Measurements from ENCODE around the gene SBNO2.
"Not testable (repeated sequence)": the region's sequence is repeated elsewhere in the genome, so short reads cannot be mapped to it uniquely, and the experiment has no call there.

Gene SBNO2

GRCh38 chr19:1134431-1134830 is 39.6 kb downstream of the SBNO2 start:
- no peaks in the 10 kb centered on the region for H3K27me3 ChIP-seq (ENCODE audit: insufficient read depth, insufficient read length)
- TF ChIP-seq YY1 (IDR thresholded peaks at IDR 0.05; ENCODE audit: insufficient read depth, insufficient read length) (no peak), ZNF274 (IDR thresholded peaks at IDR 0.05; ENCODE audit: low read depth, low read length) (no peak), SUZ12 (IDR thresholded peaks at IDR 0.05; ENCODE audit: extremely low read depth, insufficient read depth, insufficient read length) (no peak)
- no peak for DNase-seq (ENCODE audit: low read depth, low spot score)
- H3K36me3 ChIP-seq (ENCODE audit: insufficient read depth, insufficient read length, low read length) = peaks cover 53% of the 10 kb centered on the region
- H3K9ac ChIP-seq (ENCODE audit: insufficient read length, low read depth) = no peak overlapping the region
- H3K4me3 ChIP-seq (ENCODE audit: insufficient read length, low read depth) = no peak overlapping the region
- H3K9me3 ChIP-seq (ENCODE audit: insufficient read depth, low read length) = no peaks in the 10 kb centered on the region
- peaks cover 24% of the 10 kb centered on the region for H3K4me1 ChIP-seq (ENCODE audit: insufficient read depth, insufficient read length)

GRCh38 chr19:1133471-1133929 is 40.6 kb downstream of the SBNO2 start:
- no peak for DNase-seq (ENCODE audit: low read depth, low spot score)
- Histone ChIP-seq H3K9me3 (ENCODE audit: insufficient read depth, low read length) (no peaks in the 10 kb centered on the region), H3K36me3 (ENCODE audit: insufficient read depth, insufficient read length, low read length) (peaks cover 53% of the 10 kb centered on the region), H3K27me3 (ENCODE audit: insufficient read depth, insufficient read length) (no peaks in the 10 kb centered on the region), H3K9ac (ENCODE audit: insufficient read length, low read depth) (peak overlapping the region; percentile 78), H3K4me1 (ENCODE audit: insufficient read depth, insufficient read length) (peaks cover 24% of the 10 kb centered on the region), H3K4me3 (ENCODE audit: insufficient read length, low read depth) (no peak overlapping the region)
- TF ChIP-seq SUZ12 (IDR thresholded peaks at IDR 0.05; ENCODE audit: extremely low read depth, insufficient read depth, insufficient read length) (no peak), ZNF274 (IDR thresholded peaks at IDR 0.05; ENCODE audit: low read depth, low read length) (no peak), YY1 (IDR thresholded peaks at IDR 0.05; ENCODE audit: insufficient read depth, insufficient read length) (no peak)

GRCh38 chr19:1132552-1133383 is 41.3 kb downstream of the SBNO2 start:
- Histone ChIP-seq H3K9ac (ENCODE audit: insufficient read length, low read depth) (peak overlapping the region; percentile 78), H3K9me3 (ENCODE audit: insufficient read depth, low read length) (no peaks in the 10 kb centered on the region), H3K36me3 (ENCODE audit: insufficient read depth, insufficient read length, low read length) (peaks cover 54% of the 10 kb centered on the region), H3K4me3 (ENCODE audit: insufficient read length, low read depth) (peak overlapping the region; percentile 26), H3K27me3 (ENCODE audit: insufficient read depth, insufficient read length) (no peaks in the 10 kb centered on the region), H3K4me1 (ENCODE audit: insufficient read depth, insufficient read length) (peaks cover 24% of the 10 kb centered on the region)
- DNase-seq (ENCODE audit: low read depth, low spot score) = no peak
- no peak for TF ChIP-seq SUZ12 (IDR thresholded peaks at IDR 0.05; ENCODE audit: extremely low read depth, insufficient read depth, insufficient read length)
- no peak for TF ChIP-seq ZNF274 (IDR thresholded peaks at IDR 0.05; ENCODE audit: low read depth, low read length)
- no peak for TF ChIP-seq YY1 (IDR thresholded peaks at IDR 0.05; ENCODE audit: insufficient read depth, insufficient read length)

GRCh38 chr19:1131718-1132551 is 42.1 kb downstream of the SBNO2 start:
- DNase-seq (ENCODE audit: low read depth, low spot score) = peak; percentile 57
- H3K9me3 ChIP-seq (ENCODE audit: insufficient read depth, low read length) = no peaks in the 10 kb centered on the region
- peaks cover 62% of the 10 kb centered on the region for H3K36me3 ChIP-seq (ENCODE audit: insufficient read depth, insufficient read length, low read length)
- TF ChIP-seq YY1 (IDR thresholded peaks at IDR 0.05; ENCODE audit: insufficient read depth, insufficient read length) (no peak), ZNF274 (IDR thresholded peaks at IDR 0.05; ENCODE audit: low read depth, low read length) (no peak), SUZ12 (IDR thresholded peaks at IDR 0.05; ENCODE audit: extremely low read depth, insufficient read depth, insufficient read length) (no peak)
- no peaks in the 10 kb centered on the region for H3K27me3 ChIP-seq (ENCODE audit: insufficient read depth, insufficient read length)
- peak overlapping the region; percentile 27 for H3K4me3 ChIP-seq (ENCODE audit: insufficient read length, low read depth)
- peaks cover 24% of the 10 kb centered on the region for H3K4me1 ChIP-seq (ENCODE audit: insufficient read depth, insufficient read length)
- peak overlapping the region; percentile 78 for H3K9ac ChIP-seq (ENCODE audit: insufficient read length, low read depth)

- Histone ChIP-seq H3K27me3 (ENCODE audit: insufficient read depth, insufficient read length) (no peaks in the 10 kb centered on the region), H3K4me3 (ENCODE audit: insufficient read length, low read depth) (peak overlapping the region; percentile 27)
These were observed 43.0 kb downstream of the SBNO2 start for GRCh38 chr19:1130771-1131717.

GRCh38 chr19:1129535-1129934 is 44.5 kb downstream of the SBNO2 start:
- H3K9ac ChIP-seq (ENCODE audit: insufficient read length, low read depth) = no peak overlapping the region
- H3K36me3 ChIP-seq (ENCODE audit: insufficient read depth, insufficient read length, low read length) = peaks cover 59% of the 10 kb centered on the region
- H3K4me1 ChIP-seq (ENCODE audit: insufficient read depth, insufficient read length) = peaks cover 17% of the 10 kb centered on the region
- no peaks in the 10 kb centered on the region for H3K27me3 ChIP-seq (ENCODE audit: insufficient read depth, insufficient read length)
- no peak overlapping the region for H3K4me3 ChIP-seq (ENCODE audit: insufficient read length, low read depth)
- no peak for TF ChIP-seq ZNF274 (IDR thresholded peaks at IDR 0.05; ENCODE audit: low read depth, low read length)
- DNase-seq (ENCODE audit: low read depth, low spot score) = no peak
- H3K9me3 ChIP-seq (ENCODE audit: insufficient read depth, low read length) = no peaks in the 10 kb centered on the region

More at GRCh38 chr19:1130771-1131717, 43.0 kb downstream of the SBNO2 start:
- H3K9me3 ChIP-seq (ENCODE audit: insufficient read depth, low read length) = no peaks in the 10 kb centered on the region
- H3K36me3 ChIP-seq (ENCODE audit: insufficient read depth, insufficient read length, low read length) = peaks cover 62% of the 10 kb centered on the region
- no peak for TF ChIP-seq SUZ12 (IDR thresholded peaks at IDR 0.05; ENCODE audit: extremely low read depth, insufficient read depth, insufficient read length)
- TF ChIP-seq ZNF274 (IDR thresholded peaks at IDR 0.05; ENCODE audit: low read depth, low read length) = no peak
- no peak for TF ChIP-seq YY1 (IDR thresholded peaks at IDR 0.05; ENCODE audit: insufficient read depth, insufficient read length)
- peaks cover 17% of the 10 kb centered on the region for H3K4me1 ChIP-seq (ENCODE audit: insufficient read depth, insufficient read length)
- no peak for DNase-seq (ENCODE audit: low read depth, low spot score)
- peak overlapping the region; percentile 78 for H3K9ac ChIP-seq (ENCODE audit: insufficient read length, low read depth)

GRCh38 chr19:1129084-1129483 is 45.0 kb downstream of the SBNO2 start:
- DNase-seq (ENCODE audit: low read depth, low spot score); H3K9ac ChIP-seq (ENCODE audit: insufficient read length, low read depth); H3K4me3 ChIP-seq (ENCODE audit: insufficient read length, low read depth); H3K27me3 ChIP-seq (ENCODE audit: insufficient read depth, insufficient read length); H3K9me3 ChIP-seq (ENCODE audit: insufficient read depth, low read length): not testable (repeated sequence)
- Histone ChIP-seq H3K36me3 (ENCODE audit: insufficient read depth, insufficient read length, low read length) (peaks cover 59% of the 10 kb centered on the region), H3K4me1 (ENCODE audit: insufficient read depth, insufficient read length) (peaks cover 17% of the 10 kb centered on the region)

All from NT2/D1 (cell line).